K562 (cell line): ENCODE measurements around the gene MPZL1. TPM values are rescaled to one million over a fixed set of nuclear protein-coding genes. Genes with fewer than 3 reads are reported as not detected.

ENCODE experiments used
- CHD1 ChIP-seq: fragments of 200-600 bp; sonication (generic); IDR thresholded peaks from one replicate; pipeline ENCODE4 v1.6.1; 2012; ENCODE audit warnings: mild to moderate bottlenecking, moderate library complexity, low read length, inconsistent platforms
- CXXC5 ChIP-seq: fragments of 250-450 bp; sonication (Bioruptor Pico); IDR thresholded peaks from 2 replicates; pipeline ENCODE4 v1.8.0; 2022; ENCODE audit warnings: inconsistent platforms, mild to moderate bottlenecking, moderate library complexity
- KAT2B ChIP-seq: IDR thresholded peaks from one replicate; pipeline ENCODE4 v1.6.1; 2012; ENCODE audit warnings: low read depth, mild to moderate bottlenecking, control low read depth, inconsistent platforms, low read length, moderate library complexity
- SMARCA4 ChIP-seq: fragments of 450-650 bp; IDR thresholded peaks from 2 replicates; pipeline ENCODE4 v1.6.1; 2016
- TCFL5 ChIP-seq: fragments of 250-450 bp; sonication (Bioruptor Pico); conservative IDR thresholded peaks from 2 replicates; pipeline ENCODE4 v1.6.1; 2021; ENCODE audit warnings: mild to moderate bottlenecking, moderate library complexity, matching md5 sums
- ZNF184 ChIP-seq: sonication (generic); formaldehyde crosslinking; IDR thresholded peaks from 2 replicates; pipeline ENCODE4 v1.5.0; 2020; ENCODE audit warnings: missing genetic modification reagents
- ZNF507 ChIP-seq: conservative IDR thresholded peaks from 2 replicates; pipeline ENCODE4 v1.6.1; 2017; ENCODE audit warnings: missing genetic modification characterization, missing compliant biosample characterization
- polyA plus RNA-seq, 8 experiments: library from polyadenylated mRNA; depleted of rRNA in 4 of 8; stranded (reverse) in 5 of 8; unstranded in 3 of 8; fragments of >200 nt; fragmentation: Nextera tagmentation in 2 of 8; fragmentation: Illumina TruSeq in 1 of 8; extraction: Ambion mirVana in 2 of 8; extraction: Trizol in 1 of 8; gene quantifications; 2 replicates each; pipeline versions ENCODE4 v1.2.1 to v1.2.3, GENCODE V29; 2011 to 2014; ENCODE audit warnings: inconsistent platforms in 1 of 8, missing spikeins in 1 of 8
- total RNA-seq, 7 experiments: library from RNA; depleted of rRNA in 6 of 7; stranded (reverse); fragments of >200 nt in 6 of 7; fragmentation: Illumina TruSeq in 2 of 7; extraction: Trizol in 2 of 7; gene quantifications; 2 replicates each; pipeline versions ENCODE4 v1.2.1 to v1.2.3, GENCODE V29; 2011 to 2021; ENCODE audit warnings: low replicate concordance in 1 of 7
- TF ChIP-seq, protein P1 (sequence below): fragments of 200-800 bp; sonication (Bioruptor generic); IDR thresholded peaks from 2 replicates; pipeline ENCODE4 v1.6.1; 2016; ENCODE audit warnings: missing genetic modification characterization, missing compliant biosample characterization
- TF ChIP-seq, protein P2 (sequence below), 2 experiments: fragments of 450-650 bp in 1 of 2; sonication (generic) in 1 of 2; formaldehyde crosslinking in 1 of 2; IDR thresholded peaks; 2 replicates each; pipeline versions ENCODE4 v1.7.1 to v1.9.0; 2016 to 2022; ENCODE audit warnings: inconsistent platforms in 1 of 2, mild to moderate bottlenecking in 1 of 2, missing genetic modification reagents in 1 of 2
- TF ChIP-seq, protein P3 (sequence below): fragments of 450-650 bp; IDR thresholded peaks from 2 replicates; pipeline ENCODE4 v1.6.1; 2018; ENCODE audit warnings: mild to moderate bottlenecking, low read depth; ENCODE audit not compliant: partially characterized antibody
- TF ChIP-seq, protein P4 (sequence below): fragments of 250-450 bp; sonication (Bioruptor Pico); IDR thresholded peaks from 2 replicates; pipeline ENCODE4 v1.5.0; 2021

Gene MPZL1
- total and polyA plus RNA-seq, 9 of the 15 experiments (the other 6 are each of a cell fraction or from before 2014, with no cell fraction given) = 14.5 to 153 (median 66.5) TPM

DNA sequence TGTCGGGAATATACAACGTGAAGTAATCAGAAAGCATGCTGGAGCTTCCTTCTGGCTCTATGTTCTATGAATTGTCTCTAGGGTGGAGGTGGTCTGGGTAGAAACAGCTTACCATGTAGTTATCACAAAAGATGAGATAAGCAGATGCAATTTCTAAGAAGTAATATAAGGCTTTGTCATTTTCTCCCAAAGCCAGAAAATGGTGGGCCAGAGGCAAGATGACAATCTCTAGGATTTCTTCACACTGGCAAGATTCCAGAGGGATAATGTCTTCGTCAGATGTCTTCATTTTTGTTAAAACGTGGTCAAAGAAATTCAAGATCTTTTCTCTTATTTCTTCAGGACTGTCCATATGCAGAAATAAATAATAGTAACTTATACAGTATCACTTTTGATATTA is 114.4 kb downstream of the MPZL1 start (continued):
- no peak for TF ChIP-seq TCFL5 (CRISPR knock-in tag)
- no peak for TF ChIP-seq CHD1
- TF ChIP-seq ZNF184 = no peak
- TF ChIP-seq KAT2B = no peak
- TF ChIP-seq ZNF507 (tag) = no peak
- TF ChIP-seq CXXC5 = no peak
- TF ChIP-seq, protein P1, sequence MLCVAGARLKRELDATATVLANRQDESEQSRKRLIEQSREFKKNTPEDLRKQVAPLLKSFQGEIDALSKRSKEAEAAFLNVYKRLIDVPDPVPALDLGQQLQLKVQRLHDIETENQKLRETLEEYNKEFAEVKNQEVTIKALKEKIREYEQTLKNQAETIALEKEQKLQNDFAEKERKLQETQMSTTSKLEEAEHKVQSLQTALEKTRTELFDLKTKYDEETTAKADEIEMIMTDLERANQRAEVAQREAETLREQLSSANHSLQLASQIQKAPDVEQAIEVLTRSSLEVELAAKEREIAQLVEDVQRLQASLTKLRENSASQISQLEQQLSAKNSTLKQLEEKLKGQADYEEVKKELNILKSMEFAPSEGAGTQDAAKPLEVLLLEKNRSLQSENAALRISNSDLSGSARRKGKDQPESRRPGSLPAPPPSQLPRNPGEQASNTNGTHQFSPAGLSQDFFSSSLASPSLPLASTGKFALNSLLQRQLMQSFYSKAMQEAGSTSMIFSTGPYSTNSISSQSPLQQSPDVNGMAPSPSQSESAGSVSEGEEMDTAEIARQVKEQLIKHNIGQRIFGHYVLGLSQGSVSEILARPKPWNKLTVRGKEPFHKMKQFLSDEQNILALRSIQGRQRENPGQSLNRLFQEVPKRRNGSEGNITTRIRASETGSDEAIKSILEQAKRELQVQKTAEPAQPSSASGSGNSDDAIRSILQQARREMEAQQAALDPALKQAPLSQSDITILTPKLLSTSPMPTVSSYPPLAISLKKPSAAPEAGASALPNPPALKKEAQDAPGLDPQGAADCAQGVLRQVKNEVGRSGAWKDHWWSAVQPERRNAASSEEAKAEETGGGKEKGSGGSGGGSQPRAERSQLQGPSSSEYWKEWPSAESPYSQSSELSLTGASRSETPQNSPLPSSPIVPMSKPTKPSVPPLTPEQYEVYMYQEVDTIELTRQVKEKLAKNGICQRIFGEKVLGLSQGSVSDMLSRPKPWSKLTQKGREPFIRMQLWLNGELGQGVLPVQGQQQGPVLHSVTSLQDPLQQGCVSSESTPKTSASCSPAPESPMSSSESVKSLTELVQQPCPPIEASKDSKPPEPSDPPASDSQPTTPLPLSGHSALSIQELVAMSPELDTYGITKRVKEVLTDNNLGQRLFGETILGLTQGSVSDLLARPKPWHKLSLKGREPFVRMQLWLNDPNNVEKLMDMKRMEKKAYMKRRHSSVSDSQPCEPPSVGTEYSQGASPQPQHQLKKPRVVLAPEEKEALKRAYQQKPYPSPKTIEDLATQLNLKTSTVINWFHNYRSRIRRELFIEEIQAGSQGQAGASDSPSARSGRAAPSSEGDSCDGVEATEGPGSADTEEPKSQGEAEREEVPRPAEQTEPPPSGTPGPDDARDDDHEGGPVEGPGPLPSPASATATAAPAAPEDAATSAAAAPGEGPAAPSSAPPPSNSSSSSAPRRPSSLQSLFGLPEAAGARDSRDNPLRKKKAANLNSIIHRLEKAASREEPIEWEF (CRISPR knock-in tag) = no peak
- no peak for TF ChIP-seq SMARCA4
- TF ChIP-seq, protein P2, sequence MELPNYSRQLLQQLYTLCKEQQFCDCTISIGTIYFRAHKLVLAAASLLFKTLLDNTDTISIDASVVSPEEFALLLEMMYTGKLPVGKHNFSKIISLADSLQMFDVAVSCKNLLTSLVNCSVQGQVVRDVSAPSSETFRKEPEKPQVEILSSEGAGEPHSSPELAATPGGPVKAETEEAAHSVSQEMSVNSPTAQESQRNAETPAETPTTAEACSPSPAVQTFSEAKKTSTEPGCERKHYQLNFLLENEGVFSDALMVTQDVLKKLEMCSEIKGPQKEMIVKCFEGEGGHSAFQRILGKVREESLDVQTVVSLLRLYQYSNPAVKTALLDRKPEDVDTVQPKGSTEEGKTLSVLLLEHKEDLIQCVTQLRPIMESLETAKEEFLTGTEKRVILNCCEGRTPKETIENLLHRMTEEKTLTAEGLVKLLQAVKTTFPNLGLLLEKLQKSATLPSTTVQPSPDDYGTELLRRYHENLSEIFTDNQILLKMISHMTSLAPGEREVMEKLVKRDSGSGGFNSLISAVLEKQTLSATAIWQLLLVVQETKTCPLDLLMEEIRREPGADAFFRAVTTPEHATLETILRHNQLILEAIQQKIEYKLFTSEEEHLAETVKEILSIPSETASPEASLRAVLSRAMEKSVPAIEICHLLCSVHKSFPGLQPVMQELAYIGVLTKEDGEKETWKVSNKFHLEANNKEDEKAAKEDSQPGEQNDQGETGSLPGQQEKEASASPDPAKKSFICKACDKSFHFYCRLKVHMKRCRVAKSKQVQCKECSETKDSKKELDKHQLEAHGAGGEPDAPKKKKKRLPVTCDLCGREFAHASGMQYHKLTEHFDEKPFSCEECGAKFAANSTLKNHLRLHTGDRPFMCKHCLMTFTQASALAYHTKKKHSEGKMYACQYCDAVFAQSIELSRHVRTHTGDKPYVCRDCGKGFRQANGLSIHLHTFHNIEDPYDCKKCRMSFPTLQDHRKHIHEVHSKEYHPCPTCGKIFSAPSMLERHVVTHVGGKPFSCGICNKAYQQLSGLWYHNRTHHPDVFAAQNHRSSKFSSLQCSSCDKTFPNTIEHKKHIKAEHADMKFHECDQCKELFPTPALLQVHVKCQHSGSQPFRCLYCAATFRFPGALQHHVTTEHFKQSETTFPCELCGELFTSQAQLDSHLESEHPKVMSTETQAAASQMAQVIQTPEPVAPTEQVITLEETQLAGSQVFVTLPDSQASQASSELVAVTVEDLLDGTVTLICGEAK (IDR thresholded peaks at IDR 0.05) = no peak
- TF ChIP-seq, protein P2 (CRISPR knock-in tag; IDR thresholded peaks at IDR 0.05) = no peak
- TF ChIP-seq, protein P3, sequence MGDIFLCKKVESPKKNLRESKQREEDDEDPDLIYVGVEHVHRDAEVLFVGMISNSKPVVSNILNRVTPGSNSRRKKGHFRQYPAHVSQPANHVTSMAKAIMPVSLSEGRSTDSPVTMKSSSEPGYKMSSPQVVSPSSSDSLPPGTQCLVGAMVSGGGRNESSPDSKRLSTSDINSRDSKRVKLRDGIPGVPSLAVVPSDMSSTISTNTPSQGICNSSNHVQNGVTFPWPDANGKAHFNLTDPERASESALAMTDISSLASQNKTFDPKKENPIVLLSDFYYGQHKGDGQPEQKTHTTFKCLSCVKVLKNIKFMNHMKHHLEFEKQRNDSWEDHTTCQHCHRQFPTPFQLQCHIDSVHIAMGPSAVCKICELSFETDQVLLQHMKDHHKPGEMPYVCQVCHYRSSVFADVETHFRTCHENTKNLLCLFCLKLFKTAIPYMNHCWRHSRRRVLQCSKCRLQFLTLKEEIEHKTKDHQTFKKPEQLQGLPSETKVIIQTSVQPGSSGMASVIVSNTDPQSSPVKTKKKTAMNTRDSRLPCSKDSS = no peak
- TF ChIP-seq, protein P4, sequence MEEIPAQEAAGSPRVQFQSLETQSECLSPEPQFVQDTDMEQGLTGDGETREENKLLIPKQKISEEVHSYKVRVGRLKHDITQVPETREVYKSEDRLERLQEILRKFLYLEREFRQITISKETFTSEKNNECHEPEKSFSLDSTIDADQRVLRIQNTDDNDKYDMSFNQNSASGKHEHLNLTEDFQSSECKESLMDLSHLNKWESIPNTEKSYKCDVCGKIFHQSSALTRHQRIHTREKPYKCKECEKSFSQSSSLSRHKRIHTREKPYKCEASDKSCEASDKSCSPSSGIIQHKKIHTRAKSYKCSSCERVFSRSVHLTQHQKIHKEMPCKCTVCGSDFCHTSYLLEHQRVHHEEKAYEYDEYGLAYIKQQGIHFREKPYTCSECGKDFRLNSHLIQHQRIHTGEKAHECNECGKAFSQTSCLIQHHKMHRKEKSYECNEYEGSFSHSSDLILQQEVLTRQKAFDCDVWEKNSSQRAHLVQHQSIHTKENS = no peak
